Stimulated activated CD8-positive, alpha-beta memory T cell treated with anti-CD3 and anti-CD28 coated beads, Interleukin-4, amount 100 ng/mL, for 4 hours (primary cell): ENCODE measurements around the gene RASGRF2.

Source experiments
- DNase-seq, 2 donors: peaks; one replicate each; pipeline ENCODE4 v3.0.0-alpha.2; 2020; ENCODE audit warnings: low read depth in 2 of 2, low spot score in 1 of 2

Gene RASGRF2

DNA sequence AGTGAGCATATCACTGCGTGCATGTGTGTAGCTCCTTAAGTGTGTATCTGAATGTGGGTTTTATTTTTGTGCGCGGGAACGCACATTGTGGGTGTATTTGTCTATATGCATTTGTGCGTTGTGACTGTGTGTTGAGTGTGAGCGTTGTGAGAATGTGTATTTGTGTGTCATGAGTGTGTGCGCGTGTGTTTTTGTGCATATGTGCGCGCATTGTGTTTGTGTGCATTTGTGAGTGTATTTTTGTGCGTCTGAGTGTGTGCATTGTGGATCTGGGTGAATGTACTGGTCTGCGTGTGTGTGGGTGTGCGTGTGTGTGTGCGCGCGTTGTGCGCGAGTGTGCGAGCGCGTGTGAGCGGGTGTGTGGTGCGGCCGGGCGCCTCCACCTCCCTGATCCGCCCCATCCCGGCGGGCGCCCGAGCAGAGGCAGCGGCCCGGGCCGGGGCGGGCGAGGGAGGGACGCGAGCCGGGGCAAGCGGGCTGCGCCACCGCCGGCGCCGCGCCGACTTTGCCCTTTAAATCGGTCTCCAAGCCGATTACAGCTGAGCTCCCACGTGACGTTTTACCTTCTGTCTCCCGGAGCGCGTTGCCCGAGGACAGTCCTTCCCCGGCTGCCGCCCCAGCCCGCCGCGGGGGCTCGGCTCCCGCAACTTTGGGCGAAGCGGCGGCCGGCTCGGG, at the start of gene RASGRF2:
Gene RASGRF2 (plus strand): TSS at position 596 of the 675 bp plus-strand sequence. CDS start 376 bp downstream, outside the sequence.
- peak in 1 of 2 donors; percentile 23 for DNase-seq

DNA sequence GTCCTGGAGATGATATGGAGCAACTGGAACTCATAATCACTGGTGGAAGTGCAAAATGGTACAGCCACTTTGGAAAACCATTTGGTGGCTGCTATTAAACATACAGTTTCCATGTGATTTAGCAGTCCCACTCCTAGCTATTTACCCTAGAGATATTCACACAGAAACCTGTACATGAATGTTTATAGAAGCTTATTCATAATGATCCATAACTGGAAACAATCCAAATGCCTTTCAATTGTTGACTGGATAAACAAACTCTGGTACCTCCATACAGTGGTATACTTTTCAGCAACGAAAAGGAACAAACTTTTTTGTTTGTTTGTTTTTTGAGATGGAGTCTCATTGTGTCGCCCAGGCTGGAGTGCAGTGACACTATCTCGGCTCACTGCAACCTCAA, 47.7 kb upstream of the RASGRF2 start:
- no peak for DNase-seq

- DNase-seq, result no peak
These were observed 44.4 kb upstream of the RASGRF2 start for GRCh38 chr5:80915716-80916115.

- DNase-seq, result no peak
These were observed 43.5 kb upstream of the RASGRF2 start for GRCh38 chr5:80916676-80917075.

DNA sequence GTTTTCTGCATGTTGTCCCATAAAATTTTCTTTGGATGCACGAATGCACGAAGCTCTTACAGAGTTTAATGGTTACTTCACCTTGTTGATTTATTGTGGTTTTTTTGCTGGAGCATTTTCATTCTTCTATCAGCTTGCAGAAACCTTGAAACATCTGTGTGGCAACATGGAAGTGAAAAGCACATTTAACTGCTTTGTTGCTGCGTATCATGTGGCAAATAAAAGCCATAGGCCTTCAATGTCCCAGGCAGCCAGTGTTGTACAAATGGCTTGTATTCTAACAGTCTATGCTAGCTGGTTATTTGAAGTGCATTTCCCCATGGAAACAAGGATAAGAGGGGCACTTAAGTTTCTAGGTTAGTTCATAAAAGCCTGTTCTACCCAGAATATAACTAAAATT, 42.5 kb upstream of the RASGRF2 start:
- no peak for DNase-seq

DNA sequence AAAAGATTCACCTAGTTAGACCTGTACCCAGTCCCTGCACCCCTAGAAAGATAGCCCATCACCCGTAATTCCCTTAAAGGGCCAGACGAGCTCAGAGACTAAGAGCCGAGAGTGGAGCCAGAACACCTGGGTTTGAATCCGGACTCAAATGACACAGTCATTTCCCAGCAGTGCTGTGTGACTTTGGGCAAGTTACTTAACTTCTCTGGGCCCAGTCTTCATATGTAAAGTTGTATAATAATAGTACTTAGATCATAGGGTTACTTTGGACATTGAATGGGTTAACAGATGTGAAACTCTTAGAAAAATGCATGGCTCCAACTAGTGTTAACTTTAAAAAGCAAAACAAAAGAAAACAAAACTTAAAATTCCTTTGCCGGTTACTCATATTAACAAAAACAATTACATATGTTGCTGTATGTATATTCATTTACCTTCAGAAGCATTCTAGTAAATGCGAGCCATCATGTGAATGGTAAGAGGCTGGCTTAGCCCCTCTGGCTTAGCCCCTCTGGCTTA, 40.4 kb upstream of the RASGRF2 start:
- DNase-seq, result no peak

DNA sequence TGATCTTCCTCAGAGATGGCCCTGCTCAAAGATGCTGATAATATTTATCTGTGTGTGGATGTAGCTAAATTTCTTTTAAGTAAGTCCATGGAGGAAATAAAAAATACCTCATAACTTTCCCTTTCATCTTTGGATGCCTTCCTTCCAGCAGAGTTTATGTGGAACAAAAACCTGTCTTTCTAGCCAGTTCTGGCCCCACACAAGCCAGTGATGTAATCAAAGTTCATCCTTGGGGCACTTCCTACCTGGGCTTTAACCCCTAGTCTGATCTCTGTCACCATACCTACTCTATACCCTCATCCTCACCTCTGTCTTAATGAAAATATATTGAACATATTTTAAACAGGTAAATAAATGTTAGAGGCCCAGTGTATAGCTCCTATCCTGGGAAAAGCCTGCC, 39.8 kb upstream of the RASGRF2 start:
- no peak for DNase-seq

DNA sequence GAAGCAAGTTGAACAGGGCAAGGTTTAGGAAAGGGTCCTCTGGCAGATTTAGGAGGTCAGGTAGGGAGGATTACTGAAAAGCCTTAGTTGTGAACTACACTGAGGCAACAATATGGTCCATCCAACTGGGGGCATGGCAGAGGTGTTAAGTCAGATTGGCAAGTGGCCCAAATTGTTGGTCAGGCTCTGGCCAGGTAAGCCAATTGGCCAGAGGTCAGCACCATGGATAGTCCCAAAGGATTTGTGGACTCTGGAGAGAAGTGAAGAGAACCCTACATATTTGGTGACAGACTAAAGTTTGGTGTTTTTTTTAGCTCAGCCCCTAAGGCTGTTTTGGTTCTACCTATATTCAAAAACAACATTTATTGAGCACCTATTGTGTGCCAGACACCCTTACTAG, 39.1 kb upstream of the RASGRF2 start:
- DNase-seq, result no peak

DNA sequence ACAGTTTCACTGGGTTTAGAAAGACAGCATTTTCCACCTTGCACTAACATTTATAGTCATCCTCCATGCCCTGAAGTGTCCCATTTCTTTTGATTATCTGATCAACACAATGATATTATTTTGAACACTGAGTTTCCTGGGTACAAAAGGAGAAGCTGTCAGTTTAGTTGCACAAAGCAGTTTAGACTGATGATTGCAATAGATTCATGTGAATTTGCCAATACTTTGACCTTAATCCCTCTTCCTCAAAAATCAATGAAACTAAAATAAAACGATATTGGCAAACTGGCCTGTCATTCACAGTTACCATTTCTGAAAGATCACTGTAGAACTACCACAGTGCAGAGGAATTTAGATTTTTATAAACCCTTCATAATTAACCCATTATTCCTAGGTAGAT, 34.2 kb upstream of the RASGRF2 start:
- no peak for DNase-seq

DNA sequence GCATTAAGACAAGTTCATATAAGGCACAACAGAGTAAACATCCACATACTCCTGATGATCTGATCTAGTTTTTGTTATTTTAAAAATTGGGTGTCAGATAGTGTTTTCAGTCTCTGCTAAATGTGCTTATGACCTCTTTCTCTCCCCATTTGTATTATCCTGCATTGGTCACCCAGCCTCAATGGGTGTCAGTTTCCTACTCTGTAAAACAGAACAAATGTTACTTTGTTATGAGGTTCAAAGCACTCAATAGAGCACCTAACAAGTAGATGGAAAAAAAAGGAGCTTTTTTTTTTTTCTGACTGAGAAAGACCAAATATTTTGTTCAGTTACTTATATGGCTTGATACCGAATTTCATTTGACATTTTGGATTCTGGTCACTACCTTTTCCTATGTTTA, 33.6 kb upstream of the RASGRF2 start:
- DNase-seq, result no peak

DNA sequence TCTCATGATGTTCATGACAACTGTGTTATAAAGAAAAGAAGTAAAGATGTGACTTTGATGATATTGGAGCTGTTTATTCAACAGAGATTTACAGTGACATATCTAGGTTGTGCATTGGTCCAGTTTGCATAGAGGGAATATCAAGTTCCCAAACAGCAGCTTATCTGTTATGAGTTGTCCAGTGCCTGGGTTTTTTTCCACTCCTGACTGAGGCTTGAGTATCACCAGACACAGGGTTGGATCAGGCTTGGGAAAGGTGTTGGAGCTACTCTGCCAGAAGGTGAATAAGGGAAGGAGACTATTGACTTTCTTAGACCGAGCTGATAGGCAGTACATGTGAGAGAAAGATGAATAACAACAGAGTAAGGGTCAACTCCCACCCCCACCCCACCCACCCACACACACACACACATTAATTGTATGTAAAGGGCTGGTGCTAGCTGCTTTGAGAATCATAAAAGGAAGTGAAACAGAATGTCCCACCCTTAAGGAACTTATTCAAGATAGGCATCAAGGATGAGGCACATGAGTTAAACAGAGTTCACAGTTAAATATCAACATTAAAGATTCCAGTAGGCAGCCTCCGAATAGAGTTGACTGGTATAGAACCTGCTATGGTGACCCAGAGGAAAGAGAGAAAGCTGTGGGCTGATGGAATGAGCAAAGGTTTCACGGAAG, 33.0 kb upstream of the RASGRF2 start:
- no peak for DNase-seq

DNA sequence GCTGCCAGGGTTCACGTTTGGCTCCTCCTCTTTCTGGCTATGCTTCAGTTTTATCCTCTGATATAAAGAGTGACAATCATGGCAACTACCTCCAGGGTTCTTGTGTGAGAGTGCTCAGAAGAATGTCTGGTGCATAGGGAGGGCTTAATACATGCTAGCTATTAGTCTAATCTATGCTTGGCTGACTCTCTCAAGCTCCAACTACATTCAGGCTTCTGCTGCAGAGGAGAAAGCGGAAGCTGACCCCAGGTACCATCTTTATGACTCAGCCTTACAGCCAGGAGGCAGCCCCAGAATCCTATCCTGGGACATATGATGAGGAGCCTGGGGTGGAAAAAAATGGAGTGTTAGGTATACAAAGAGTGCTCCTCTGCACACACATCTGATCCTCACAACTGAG, 32.1 kb upstream of the RASGRF2 start:
- DNase-seq, result no peak

- no peak for DNase-seq
These were observed 29.2 kb upstream of the RASGRF2 start for GRCh38 chr5:80930940-80931339.

GRCh38 chr5:80931411-80931810, 28.8 kb upstream of the RASGRF2 start:
- no peak for DNase-seq

DNA sequence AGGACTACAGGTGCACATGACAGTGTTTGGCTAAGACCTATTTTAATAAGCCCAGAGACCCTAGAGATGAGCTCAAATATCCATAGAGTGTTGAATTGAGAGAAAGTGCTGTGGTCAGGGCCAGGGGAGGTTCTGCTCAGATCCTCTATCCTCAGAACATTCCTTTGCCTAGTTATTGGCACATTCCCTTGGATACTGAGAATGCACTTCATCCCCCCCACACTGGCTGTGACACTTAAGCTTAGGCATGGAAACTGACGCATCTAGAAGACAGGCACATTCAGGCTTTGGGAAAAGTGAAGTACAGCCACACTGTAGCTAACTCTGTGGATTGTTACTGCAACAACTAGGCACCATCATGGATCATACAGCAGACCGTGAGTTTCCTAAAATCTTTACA, 27.1 kb upstream of the RASGRF2 start:
- DNase-seq, result no peak

DNA sequence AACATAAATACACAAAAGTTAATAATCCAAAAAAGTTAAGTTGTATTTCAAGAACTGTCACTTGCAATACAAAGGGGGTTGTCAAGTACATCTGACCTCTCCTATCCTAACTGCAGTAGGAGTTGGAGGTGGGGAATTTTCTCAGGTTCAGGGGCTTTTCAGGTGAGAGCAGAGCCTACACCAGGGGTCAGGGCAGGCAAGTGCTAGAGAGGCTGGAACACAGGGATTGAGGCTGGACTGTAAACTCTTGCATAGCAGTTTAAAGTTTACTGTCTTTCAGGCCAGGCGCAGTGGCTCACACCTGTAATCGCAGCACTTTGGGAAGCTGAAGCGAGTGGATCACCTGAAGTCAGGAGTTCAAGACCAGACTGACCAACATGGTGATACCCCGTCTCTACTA, 25.4 kb upstream of the RASGRF2 start:
- no peak for DNase-seq

- no peak for DNase-seq
These were observed 24.3 kb upstream of the RASGRF2 start for GRCh38 chr5:80935811-80936385.

GRCh38 chr5:80936881-80937280, 23.3 kb upstream of the RASGRF2 start:
- no peak for DNase-seq

DNA sequence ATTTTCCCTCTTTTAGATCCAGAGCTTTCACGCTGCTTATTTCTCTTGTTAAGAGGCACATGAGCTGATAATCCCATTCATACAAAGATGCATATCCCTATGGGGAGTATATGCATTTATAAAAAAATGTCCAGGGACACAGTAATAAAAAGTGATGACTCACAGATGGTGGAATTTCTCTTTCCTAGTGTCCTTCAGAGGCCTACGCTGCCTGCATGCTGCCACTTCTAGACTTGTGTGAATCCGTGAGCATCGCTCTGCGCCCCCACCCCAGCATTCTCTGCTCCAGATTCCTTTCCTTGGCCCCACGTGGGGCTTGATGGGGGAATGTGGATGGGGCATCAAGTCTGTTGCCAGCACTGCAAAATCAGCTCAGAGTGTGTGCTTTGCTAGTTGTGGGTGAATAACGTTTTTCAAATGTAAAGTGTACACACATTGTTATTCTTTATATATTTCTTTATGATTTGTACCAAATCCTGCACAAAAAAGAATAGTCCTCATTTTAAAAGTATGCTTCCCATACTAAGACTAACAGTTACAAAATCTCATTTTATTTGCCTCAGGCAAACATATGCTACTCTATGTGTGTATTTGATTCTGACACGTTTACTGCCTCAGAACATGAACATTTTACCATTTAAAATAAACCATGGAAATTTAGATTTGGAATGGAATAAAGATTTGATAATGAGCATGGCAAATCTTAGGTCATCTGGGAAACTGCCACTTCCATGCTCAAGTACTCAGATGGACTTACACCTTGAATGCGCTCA, 22.4 kb upstream of the RASGRF2 start:
- no peak for DNase-seq

GRCh38 chr5:80941496-80941895, 18.7 kb upstream of the RASGRF2 start:
- no peak for DNase-seq

GRCh38 chr5:80951366-80951765, 8.8 kb upstream of the RASGRF2 start:
- no peak for DNase-seq

DNA sequence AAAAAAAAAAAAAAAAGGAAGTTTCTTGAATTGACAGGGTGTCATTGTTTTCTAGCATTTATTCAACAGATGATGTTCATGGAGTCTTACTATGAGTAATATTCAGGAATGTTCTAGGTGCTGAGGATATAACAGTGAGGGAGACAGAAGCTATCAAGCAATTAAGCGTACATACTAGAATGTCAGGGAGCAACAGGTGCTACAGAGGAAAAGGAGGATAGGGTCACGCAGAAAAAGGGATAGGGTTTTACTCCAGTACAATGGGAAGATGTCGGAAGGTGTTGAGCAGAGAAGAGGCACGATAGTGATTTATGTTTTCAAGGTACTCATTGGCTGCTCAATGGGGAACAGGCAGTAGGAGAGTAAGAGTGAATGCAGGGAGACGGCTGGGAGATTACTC, 6.6 kb upstream of the RASGRF2 start:
- DNase-seq, result no peak
